HL-60 (cell line): Measurements from ENCODE around the gene SMURF1.

Experiments
- DNase-seq, 2 experiments: peaks; one replicate each; pipeline ENCODE4 v3.0.0-alpha.2; 2010 to 2020; ENCODE audit warnings: low read depth in 1 of 2, low spot score in 1 of 2
- H3K27ac ChIP-seq: fragments of 250-450 bp; sonication (Bioruptor Pico); replicated peaks from 2 replicates; pipeline ENCODE4 v1.5.1; 2020; ENCODE audit warnings: mild to moderate bottlenecking, moderate library complexity
- H3K27me3 ChIP-seq: fragments of 250-450 bp; sonication (Bioruptor Pico); 2 replicates; pipeline ENCODE4 v1.5.1; 2021; ENCODE audit warnings: mild to moderate bottlenecking, moderate library complexity; ENCODE audit not compliant: insufficient read depth, poor library complexity, severe bottlenecking
- H3K4me3 ChIP-seq: replicated peaks from 2 replicates; pipeline ENCODE4 v1.5.1; 2011; ENCODE audit warnings: mild to moderate bottlenecking, control low read depth, low read length; ENCODE audit not compliant: insufficient read depth
- GABPA ChIP-seq: IDR thresholded peaks from 2 replicates; pipeline ENCODE4 v1.6.1; 2012; ENCODE audit warnings: low read depth
- POLR2AphosphoS5 ChIP-seq: IDR thresholded peaks from 2 replicates; pipeline ENCODE4 v1.6.1; 2012; ENCODE audit warnings: low read depth
- SPI1 ChIP-seq: IDR thresholded peaks from 2 replicates; pipeline ENCODE4 v1.6.1; 2012; ENCODE audit warnings: low read depth, mild to moderate bottlenecking, borderline replicate concordance
- TF ChIP-seq, protein P1 (sequence below): IDR thresholded peaks from one replicate; pipeline ENCODE4 v1.5.1; 2011; ENCODE audit warnings: low read length, control low read depth, inconsistent platforms; ENCODE audit not compliant: insufficient read depth
- TF ChIP-seq, protein P2 (sequence below): IDR thresholded peaks from 2 replicates; pipeline ENCODE4 v1.6.1; 2012; ENCODE audit warnings: low read depth; ENCODE audit not compliant: insufficient replicate concordance

SMURF1 gene

DNA sequence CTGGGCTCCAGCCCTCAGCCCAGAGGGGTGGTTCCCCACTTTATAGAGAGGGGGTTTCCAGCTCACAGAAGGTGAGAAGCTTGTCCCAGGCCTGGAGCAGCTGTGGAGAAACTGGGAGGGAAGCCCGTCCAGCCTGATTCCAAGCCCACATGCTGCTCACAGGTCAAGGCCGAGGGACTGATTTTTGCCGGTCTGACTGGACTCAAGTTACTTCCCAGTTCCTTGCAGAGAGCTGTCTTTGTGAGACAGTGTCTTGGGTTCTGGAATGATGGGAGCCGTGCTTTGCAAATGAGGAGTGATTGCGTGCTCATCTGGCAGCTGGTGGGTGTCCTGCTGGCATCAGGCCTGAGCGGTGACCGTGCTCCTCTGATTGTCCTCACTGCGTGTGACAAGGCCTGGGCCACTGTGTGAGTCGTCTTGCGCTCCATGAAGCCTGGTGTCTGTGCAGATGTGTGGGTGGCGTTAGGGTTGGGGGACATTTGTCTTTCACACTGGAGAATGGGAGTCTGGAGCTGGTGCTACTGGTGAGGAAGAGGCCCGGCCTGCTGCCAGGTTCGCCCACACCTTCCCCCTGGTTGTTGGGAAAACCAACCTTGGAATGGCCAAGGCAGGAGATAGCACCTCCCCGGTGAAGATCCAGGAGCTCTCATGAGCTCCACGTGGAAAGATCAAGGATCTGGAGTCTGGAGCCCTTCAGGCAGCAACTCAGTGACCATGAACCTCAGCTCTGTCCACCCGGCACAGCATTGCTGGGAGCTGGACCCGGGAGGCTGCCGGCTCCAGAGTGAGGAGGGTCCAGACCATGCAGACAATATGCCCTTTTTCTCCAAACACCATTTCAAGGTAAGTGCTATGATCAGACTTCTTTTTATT, 129.6 kb downstream of the SMURF1 start:
- H3K4me3 ChIP-seq: no peak overlapping the region
- H3K27me3 ChIP-seq: no peaks in the 10 kb centered on the region
- DNase-seq: no peak
- H3K27ac ChIP-seq: no peak overlapping the region
- TF ChIP-seq, protein P1, sequence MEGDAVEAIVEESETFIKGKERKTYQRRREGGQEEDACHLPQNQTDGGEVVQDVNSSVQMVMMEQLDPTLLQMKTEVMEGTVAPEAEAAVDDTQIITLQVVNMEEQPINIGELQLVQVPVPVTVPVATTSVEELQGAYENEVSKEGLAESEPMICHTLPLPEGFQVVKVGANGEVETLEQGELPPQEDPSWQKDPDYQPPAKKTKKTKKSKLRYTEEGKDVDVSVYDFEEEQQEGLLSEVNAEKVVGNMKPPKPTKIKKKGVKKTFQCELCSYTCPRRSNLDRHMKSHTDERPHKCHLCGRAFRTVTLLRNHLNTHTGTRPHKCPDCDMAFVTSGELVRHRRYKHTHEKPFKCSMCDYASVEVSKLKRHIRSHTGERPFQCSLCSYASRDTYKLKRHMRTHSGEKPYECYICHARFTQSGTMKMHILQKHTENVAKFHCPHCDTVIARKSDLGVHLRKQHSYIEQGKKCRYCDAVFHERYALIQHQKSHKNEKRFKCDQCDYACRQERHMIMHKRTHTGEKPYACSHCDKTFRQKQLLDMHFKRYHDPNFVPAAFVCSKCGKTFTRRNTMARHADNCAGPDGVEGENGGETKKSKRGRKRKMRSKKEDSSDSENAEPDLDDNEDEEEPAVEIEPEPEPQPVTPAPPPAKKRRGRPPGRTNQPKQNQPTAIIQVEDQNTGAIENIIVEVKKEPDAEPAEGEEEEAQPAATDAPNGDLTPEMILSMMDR: no peak
- TF ChIP-seq, protein P2, sequence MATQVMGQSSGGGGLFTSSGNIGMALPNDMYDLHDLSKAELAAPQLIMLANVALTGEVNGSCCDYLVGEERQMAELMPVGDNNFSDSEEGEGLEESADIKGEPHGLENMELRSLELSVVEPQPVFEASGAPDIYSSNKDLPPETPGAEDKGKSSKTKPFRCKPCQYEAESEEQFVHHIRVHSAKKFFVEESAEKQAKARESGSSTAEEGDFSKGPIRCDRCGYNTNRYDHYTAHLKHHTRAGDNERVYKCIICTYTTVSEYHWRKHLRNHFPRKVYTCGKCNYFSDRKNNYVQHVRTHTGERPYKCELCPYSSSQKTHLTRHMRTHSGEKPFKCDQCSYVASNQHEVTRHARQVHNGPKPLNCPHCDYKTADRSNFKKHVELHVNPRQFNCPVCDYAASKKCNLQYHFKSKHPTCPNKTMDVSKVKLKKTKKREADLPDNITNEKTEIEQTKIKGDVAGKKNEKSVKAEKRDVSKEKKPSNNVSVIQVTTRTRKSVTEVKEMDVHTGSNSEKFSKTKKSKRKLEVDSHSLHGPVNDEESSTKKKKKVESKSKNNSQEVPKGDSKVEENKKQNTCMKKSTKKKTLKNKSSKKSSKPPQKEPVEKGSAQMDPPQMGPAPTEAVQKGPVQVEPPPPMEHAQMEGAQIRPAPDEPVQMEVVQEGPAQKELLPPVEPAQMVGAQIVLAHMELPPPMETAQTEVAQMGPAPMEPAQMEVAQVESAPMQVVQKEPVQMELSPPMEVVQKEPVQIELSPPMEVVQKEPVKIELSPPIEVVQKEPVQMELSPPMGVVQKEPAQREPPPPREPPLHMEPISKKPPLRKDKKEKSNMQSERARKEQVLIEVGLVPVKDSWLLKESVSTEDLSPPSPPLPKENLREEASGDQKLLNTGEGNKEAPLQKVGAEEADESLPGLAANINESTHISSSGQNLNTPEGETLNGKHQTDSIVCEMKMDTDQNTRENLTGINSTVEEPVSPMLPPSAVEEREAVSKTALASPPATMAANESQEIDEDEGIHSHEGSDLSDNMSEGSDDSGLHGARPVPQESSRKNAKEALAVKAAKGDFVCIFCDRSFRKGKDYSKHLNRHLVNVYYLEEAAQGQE: no peak
- no peak for TF ChIP-seq GABPA
- no peak for TF ChIP-seq SPI1
- no peak for TF ChIP-seq POLR2AphosphoS5

DNA sequence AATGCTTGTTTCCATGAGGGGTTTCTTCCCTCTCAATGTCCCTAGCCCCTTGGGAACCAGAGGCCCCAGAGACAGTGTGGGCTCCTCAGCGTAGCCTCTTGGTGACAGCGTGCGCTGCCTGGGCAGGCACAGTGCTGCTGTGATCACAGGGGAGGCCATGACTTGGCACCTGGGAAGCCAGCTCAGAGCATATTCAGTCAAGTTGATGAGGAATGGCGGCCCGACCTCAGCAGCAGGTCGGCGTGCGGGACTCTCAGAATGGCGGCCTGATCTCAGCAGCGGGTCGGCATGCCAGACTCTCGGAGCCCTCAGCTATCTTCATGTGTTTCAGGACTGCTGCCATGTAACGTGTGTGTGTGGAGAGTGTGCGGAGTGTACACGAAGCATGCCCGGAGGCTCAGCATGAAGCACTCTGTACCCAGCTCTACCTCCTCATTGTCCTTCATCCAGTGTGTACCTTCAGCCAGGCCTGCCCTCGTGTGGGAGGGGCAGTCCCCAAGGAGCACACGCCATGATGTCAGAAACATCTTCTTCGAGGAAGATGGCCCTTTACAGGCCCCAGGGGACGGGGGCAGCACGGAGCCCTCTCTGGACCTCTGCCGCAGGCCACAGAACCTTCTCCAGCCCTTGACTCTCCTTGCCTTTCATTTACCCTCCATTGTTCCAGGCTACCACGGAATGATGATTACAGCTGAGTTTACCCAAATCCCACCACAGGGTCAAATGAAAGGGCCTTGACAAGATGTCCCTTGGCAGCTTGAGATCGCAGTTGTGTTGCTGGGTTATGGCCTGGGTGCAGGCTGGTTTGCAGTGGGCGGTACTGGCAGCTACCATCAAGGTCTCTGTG, 130.4 kb downstream of the SMURF1 start:
- no peak for DNase-seq
- H3K27me3 ChIP-seq: no peaks in the 10 kb centered on the region
- H3K27ac ChIP-seq: no peak overlapping the region
- no peak overlapping the region for H3K4me3 ChIP-seq
- TF ChIP-seq, protein P1: no peak
- TF ChIP-seq POLR2AphosphoS5: no peak
- TF ChIP-seq GABPA: no peak
- TF ChIP-seq, protein P2: no peak
- no peak for TF ChIP-seq SPI1

DNA sequence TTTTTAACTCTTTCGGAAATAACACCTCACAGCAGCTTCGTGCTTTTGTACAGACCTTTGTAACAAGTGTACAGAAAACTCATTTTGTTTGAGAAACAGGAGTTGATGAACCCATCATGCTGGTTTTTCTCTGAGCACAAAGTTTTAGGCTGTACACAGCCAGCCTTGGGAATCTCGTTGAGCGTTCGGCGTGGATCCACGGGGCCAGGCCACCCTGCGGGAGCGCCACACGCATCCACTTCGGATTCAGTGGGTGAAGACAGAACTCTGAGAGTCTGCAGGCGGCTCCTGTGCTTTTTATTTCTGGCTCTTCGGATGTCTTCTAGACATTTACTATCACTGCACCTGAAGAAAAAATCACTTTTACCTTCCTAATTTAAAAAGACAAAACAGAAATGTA, 131.2 kb downstream of the SMURF1 start:
- TF ChIP-seq, protein P2: no peak
- no peak for TF ChIP-seq SPI1
- TF ChIP-seq POLR2AphosphoS5: no peak
- TF ChIP-seq GABPA: no peak
- TF ChIP-seq, protein P1: no peak
- DNase-seq: no peak
- Histone ChIP-seq H3K27me3 (no peaks in the 10 kb centered on the region), H3K4me3 (no peak overlapping the region), H3K27ac (no peak overlapping the region)
